HepG2 (cell line): ENCODE data around the gene SLN. TPM values are rescaled to one million over a fixed set of nuclear protein-coding genes. Genes with fewer than 3 reads are reported as not detected.

ENCODE experiments used
- ATAC-seq: fragments of 200-7000 bp; cut with Tn5 transposase; 3 replicates; pipeline ENCODE4 v1.9.1; 2020; ENCODE audit warnings: mild to moderate bottlenecking, moderate library complexity
- BruUV-seq: library from RNA; stranded (reverse); fragments of 400-500 nt; replicated peaks from 2 replicates; lab custom pipeline; 2021; lab: Mats Ljungman, UMichigan
- CTCF ChIA-PET: fragments of 300-600 bp; formaldehyde crosslinking; extraction: SDS; loops from one replicate; lab custom pipeline; 2021; ENCODE audit warnings: low total read pairs, inconsistent platforms, low intra/inter-chr PET ratio; lab: Yijun Ruan, JAX
- POLR2A ChIA-PET: fragments of 350-600 bp; sonication (Branson Sonifier 250); formaldehyde crosslinking; loops from one replicate; lab custom pipeline; 2020; ENCODE audit warnings: antibody characterized with exemption, inconsistent platforms; lab: Yijun Ruan, JAX
- DNase-seq: peaks from one replicate; pipeline ENCODE4 v3.0.0-alpha.2; 2015; ENCODE audit warnings: low spot score
- FAIRE-seq: peaks from 3 replicates; lab custom pipeline; 2011; peaks lifted over from hg19 to GRCh38; lab: Jason Lieb, UNC
- H2AFZ ChIP-seq: one replicate; pipeline ENCODE4 v1.6.1; 2011; ENCODE audit warnings: low read length, inconsistent platforms
- H3K27ac ChIP-seq: fragments of 300-600 bp; 3 replicates; pipeline ENCODE4 v1.8.0; 2011; ENCODE audit warnings: mixed run types, mild to moderate bottlenecking, mixed read lengths, low read length, inconsistent platforms; ENCODE audit not compliant: insufficient read depth; ENCODE audit errors: extremely low read length
- H3K27me3 ChIP-seq, 2 experiments: fragments of 200-600 bp in 1 of 2; 2 replicates in 1 of 2; 3 replicates in 1 of 2; pipeline versions ENCODE4 v1.6.0 to v1.8.0; 2011; ENCODE audit warnings: low read length in 2 of 2, mild to moderate bottlenecking in 2 of 2, moderate library complexity in 2 of 2, inconsistent platforms in 1 of 2; ENCODE audit not compliant: insufficient read depth in 2 of 2, control insufficient read depth in 1 of 2
- H3K36me3 ChIP-seq, 2 experiments: fragments of 200-600 bp in 1 of 2; replicated peaks in 1 of 2; 2 replicates in 1 of 2; 3 replicates in 1 of 2; pipeline versions ENCODE4 v1.5.1 to v1.8.0; 2011; ENCODE audit warnings: low read length in 2 of 2, inconsistent platforms in 1 of 2; ENCODE audit not compliant: insufficient read depth in 2 of 2, control insufficient read depth in 1 of 2
- H3K4me1 ChIP-seq: 2 replicates; pipeline ENCODE4 v1.5.1; 2012; ENCODE audit warnings: low read length, inconsistent platforms; ENCODE audit not compliant: insufficient read depth
- H3K4me2 ChIP-seq: 2 replicates; pipeline ENCODE4 v1.6.0; 2011; ENCODE audit warnings: low read depth, low read length, inconsistent platforms
- H3K4me3 ChIP-seq, 3 experiments: fragments of 200-600 bp in 1 of 3; sonication (generic), shearing (Covaris generic) in 1 of 3; replicated peaks in 1 of 3; 2 replicates each; pipeline ENCODE4 v1.5.1; 2011 to 2016; ENCODE audit warnings: low read length in 3 of 3, inconsistent platforms in 2 of 3, low read depth in 2 of 3, mild to moderate bottlenecking in 2 of 3, control low read depth in 1 of 3, mixed read lengths in 1 of 3; ENCODE audit not compliant: insufficient read depth in 1 of 3
- H3K79me2 ChIP-seq: one replicate; pipeline ENCODE4 v1.6.1; 2011; ENCODE audit warnings: low read length, inconsistent platforms; ENCODE audit not compliant: insufficient read depth
- H3K9ac ChIP-seq: 2 replicates; pipeline ENCODE4 v1.6.0; 2011; ENCODE audit warnings: mild to moderate bottlenecking, low read depth, low read length, inconsistent platforms; ENCODE audit not compliant: insufficient read depth
- H3K9me3 ChIP-seq: 2 replicates; pipeline ENCODE4 v1.5.1; 2012; ENCODE audit warnings: mild to moderate bottlenecking, low read length
- H4K20me1 ChIP-seq: 2 replicates; pipeline ENCODE4 v1.6.0; 2011; ENCODE audit warnings: inconsistent platforms, mild to moderate bottlenecking, low read length, moderate library complexity; ENCODE audit not compliant: insufficient read depth
- CBX2 ChIP-seq, 2 experiments: fragments of 200-600 bp in 1 of 2; sonication (generic); formaldehyde crosslinking in 1 of 2; IDR thresholded peaks; 2 replicates each; pipeline versions ENCODE4 v1.7.0 to v1.8.1; 2018 to 2022; ENCODE audit warnings: low read depth in 2 of 2, low read length in 1 of 2, mild to moderate bottlenecking in 1 of 2, missing genetic modification reagents in 1 of 2
- DNMT1 ChIP-seq: sonication (generic); formaldehyde crosslinking; IDR thresholded peaks from 2 replicates; pipeline ENCODE4 v1.5.1; 2020; ENCODE audit warnings: mild to moderate bottlenecking, missing genetic modification reagents
- MIER2 ChIP-seq: IDR thresholded peaks from 2 replicates; pipeline ENCODE4 v1.6.1; 2016; ENCODE audit warnings: missing biosample characterization, missing genetic modification reagents
- PHF20 ChIP-seq: sonication (generic); formaldehyde crosslinking; IDR thresholded peaks from 2 replicates; pipeline ENCODE4 v1.5.0; 2020; ENCODE audit warnings: mild to moderate bottlenecking, missing genetic modification reagents
- RNF219 ChIP-seq: sonication (generic); formaldehyde crosslinking; IDR thresholded peaks from 2 replicates; pipeline ENCODE4 v1.5.0; 2020; ENCODE audit warnings: mild to moderate bottlenecking, missing genetic modification reagents
- TCF7L2 ChIP-seq: IDR thresholded peaks from 2 replicates; pipeline ENCODE4 v1.6.1; 2011; ENCODE audit warnings: mild to moderate bottlenecking, low read depth, low read length, moderate library complexity
- ZNF75D ChIP-seq: sonication (generic); formaldehyde crosslinking; IDR thresholded peaks from 2 replicates; pipeline ENCODE4 v1.8.1; 2023; ENCODE audit warnings: missing genetic modification reagents, mild to moderate bottlenecking, borderline replicate concordance
- WGBS: methylation state at CpG from one replicate; pipeline ENCODE4 v1.1.6; 2017; ENCODE audit warnings: low lambda C conversion rate; 5-methylcytosine and 5-hydroxymethylcytosine counted together
- in situ Hi-C: cut with HindIII; loops from 2 replicates; pipeline ENCODE4 v1.10.0; 2017; ENCODE audit warnings: low pct_unique_long_range_greater_than_20kb; ENCODE audit not compliant: extremely low pct_ligation_motif_present
- intact Hi-C: fragments of 100-400 bp; cut with micrococcal nuclease; formaldehyde crosslinking; loops from one replicate; pipeline ENCODE4 v1.10.0; 2022; ENCODE audit not compliant: unreplicated experiment
- polyA plus RNA-seq, 8 experiments: library from polyadenylated mRNA; depleted of rRNA in 3 of 8; stranded (reverse) in 7 of 8; unstranded in 1 of 8; fragments of >200 nt; fragmentation: Illumina TruSeq in 4 of 8; extraction: Trizol in 4 of 8; gene quantifications; 2 replicates each; pipeline versions ENCODE4 v1.2.1 to v1.2.3, GENCODE V29; 2011 to 2016; ENCODE audit warnings: low read depth in 4 of 8, missing spikeins in 1 of 8, mixed read lengths in 1 of 8; ENCODE audit not compliant: insufficient read depth in 1 of 8
- total RNA-seq, 5 experiments: library from RNA; depleted of rRNA; stranded (reverse); fragments of >200 nt; fragmentation: Illumina TruSeq; extraction: Trizol; gene quantifications; 2 replicates each; pipeline ENCODE4 v1.2.3, GENCODE V29; 2016; ENCODE audit warnings: low read depth in 1 of 5
- TF ChIP-seq, protein P1 (sequence below): sonication (generic); formaldehyde crosslinking; IDR thresholded peaks from 2 replicates; pipeline ENCODE4 v1.9.0; 2022; ENCODE audit warnings: low read depth, missing genetic modification reagents
- TF ChIP-seq, protein P2 (sequence below): IDR thresholded peaks from 2 replicates; pipeline ENCODE4 v1.6.1; 2016
- TF ChIP-seq, protein P3 (sequence below): sonication (generic); formaldehyde crosslinking; IDR thresholded peaks from 2 replicates; pipeline ENCODE4 v1.4.0; 2020; ENCODE audit warnings: mild to moderate bottlenecking, missing genetic modification reagents

The SLN gene
- total and polyA plus RNA-seq, 2 of the 13 experiments (the other 11 are each of a cell fraction or from before 2014, with no cell fraction given): not detected

GRCh38 chr11:107710301-107710700, 1.6 kb downstream of the SLN start (continued):
- TF ChIP-seq, protein P1, sequence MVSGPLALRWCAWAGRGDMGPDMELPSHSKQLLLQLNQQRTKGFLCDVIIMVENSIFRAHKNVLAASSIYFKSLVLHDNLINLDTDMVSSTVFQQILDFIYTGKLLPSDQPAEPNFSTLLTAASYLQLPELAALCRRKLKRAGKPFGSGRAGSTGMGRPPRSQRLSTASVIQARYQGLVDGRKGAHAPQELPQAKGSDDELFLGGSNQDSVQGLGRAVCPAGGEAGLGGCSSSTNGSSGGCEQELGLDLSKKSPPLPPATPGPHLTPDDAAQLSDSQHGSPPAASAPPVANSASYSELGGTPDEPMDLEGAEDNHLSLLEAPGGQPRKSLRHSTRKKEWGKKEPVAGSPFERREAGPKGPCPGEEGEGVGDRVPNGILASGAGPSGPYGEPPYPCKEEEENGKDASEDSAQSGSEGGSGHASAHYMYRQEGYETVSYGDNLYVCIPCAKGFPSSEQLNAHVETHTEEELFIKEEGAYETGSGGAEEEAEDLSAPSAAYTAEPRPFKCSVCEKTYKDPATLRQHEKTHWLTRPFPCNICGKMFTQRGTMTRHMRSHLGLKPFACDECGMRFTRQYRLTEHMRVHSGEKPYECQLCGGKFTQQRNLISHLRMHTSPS: no peak
- TF ChIP-seq RNF219 (CRISPR knock-in tag): no peak
- TF ChIP-seq, protein P2, sequence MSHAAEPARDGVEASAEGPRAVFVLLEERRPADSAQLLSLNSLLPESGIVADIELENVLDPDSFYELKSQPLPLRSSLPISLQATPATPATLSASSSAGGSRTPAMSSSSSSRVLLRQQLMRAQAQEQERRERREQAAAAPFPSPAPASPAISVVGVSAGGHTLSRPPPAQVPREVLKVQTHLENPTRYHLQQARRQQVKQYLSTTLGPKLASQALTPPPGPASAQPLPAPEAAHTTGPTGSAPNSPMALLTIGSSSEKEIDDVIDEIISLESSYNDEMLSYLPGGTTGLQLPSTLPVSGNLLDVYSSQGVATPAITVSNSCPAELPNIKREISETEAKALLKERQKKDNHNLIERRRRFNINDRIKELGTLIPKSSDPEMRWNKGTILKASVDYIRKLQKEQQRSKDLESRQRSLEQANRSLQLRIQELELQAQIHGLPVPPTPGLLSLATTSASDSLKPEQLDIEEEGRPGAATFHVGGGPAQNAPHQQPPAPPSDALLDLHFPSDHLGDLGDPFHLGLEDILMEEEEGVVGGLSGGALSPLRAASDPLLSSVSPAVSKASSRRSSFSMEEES (CRISPR knock-in tag): no peak
- TF ChIP-seq TCF7L2: no peak
- no peak for TF ChIP-seq ZNF75D
- TF ChIP-seq CBX2 (IDR thresholded peaks at IDR 0.05; ENCODE audit: low read depth, low read length): no peak
- no peak for TF ChIP-seq CBX2 (CRISPR knock-in tag; IDR thresholded peaks at IDR 0.05; ENCODE audit: low read depth)
- TF ChIP-seq, all 625 proteins: peak for 0

GRCh38 chr11:107708792-107709191, 3.1 kb downstream of the SLN start:
- intact Hi-C loops (no loop called here), in situ Hi-C loops (no loop called here)
- peaks cover 0 to 6% of the 10 kb centered on the region in 2 experiments; a peak in 1 of 5 replicates for H3K27me3 ChIP-seq
- DNase-seq: no peak
- no peak overlapping the region for H3K4me2 ChIP-seq
- WGBS: 28% methylated on average over 3 of the region's 3 CpGs
- no peak for ATAC-seq
- no TSS peak for BruUV-seq
- no peak for FAIRE-seq
- POLR2A ChIA-PET: no interaction called here
- no peaks in the 10 kb centered on the region for H4K20me1 ChIP-seq
- H2AFZ ChIP-seq: no peak overlapping the region
- no peaks in the 10 kb centered on the region for H3K79me2 ChIP-seq
- no peaks in the 10 kb centered on the region for H3K4me1 ChIP-seq
- H3K27ac ChIP-seq: no peak overlapping the region
- H3K9ac ChIP-seq: no peak overlapping the region
- H3K36me3 ChIP-seq: no peaks in the 10 kb centered on the region
- H3K4me3 ChIP-seq: no peak overlapping the region
- CTCF ChIA-PET: no interaction called here
- no peaks in the 10 kb centered on the region for H3K9me3 ChIP-seq
- TF ChIP-seq PHF20 (CRISPR knock-in tag) (no peak), DNMT1 (CRISPR knock-in tag) (no peak), MIER2 (CRISPR knock-in tag) (no peak)
- TF ChIP-seq, protein P3, sequence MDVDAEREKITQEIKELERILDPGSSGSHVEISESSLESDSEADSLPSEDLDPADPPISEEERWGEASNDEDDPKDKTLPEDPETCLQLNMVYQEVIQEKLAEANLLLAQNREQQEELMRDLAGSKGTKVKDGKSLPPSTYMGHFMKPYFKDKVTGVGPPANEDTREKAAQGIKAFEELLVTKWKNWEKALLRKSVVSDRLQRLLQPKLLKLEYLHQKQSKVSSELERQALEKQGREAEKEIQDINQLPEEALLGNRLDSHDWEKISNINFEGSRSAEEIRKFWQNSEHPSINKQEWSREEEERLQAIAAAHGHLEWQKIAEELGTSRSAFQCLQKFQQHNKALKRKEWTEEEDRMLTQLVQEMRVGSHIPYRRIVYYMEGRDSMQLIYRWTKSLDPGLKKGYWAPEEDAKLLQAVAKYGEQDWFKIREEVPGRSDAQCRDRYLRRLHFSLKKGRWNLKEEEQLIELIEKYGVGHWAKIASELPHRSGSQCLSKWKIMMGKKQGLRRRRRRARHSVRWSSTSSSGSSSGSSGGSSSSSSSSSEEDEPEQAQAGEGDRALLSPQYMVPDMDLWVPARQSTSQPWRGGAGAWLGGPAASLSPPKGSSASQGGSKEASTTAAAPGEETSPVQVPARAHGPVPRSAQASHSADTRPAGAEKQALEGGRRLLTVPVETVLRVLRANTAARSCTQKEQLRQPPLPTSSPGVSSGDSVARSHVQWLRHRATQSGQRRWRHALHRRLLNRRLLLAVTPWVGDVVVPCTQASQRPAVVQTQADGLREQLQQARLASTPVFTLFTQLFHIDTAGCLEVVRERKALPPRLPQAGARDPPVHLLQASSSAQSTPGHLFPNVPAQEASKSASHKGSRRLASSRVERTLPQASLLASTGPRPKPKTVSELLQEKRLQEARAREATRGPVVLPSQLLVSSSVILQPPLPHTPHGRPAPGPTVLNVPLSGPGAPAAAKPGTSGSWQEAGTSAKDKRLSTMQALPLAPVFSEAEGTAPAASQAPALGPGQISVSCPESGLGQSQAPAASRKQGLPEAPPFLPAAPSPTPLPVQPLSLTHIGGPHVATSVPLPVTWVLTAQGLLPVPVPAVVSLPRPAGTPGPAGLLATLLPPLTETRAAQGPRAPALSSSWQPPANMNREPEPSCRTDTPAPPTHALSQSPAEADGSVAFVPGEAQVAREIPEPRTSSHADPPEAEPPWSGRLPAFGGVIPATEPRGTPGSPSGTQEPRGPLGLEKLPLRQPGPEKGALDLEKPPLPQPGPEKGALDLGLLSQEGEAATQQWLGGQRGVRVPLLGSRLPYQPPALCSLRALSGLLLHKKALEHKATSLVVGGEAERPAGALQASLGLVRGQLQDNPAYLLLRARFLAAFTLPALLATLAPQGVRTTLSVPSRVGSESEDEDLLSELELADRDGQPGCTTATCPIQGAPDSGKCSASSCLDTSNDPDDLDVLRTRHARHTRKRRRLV: no peak
